PC-9 (cell line): Measurements from ENCODE around the gene ATP5PD. TPM values are rescaled to one million over a fixed set of nuclear protein-coding genes. Genes with fewer than 3 reads are reported as not detected.
"Not testable (repeated sequence)": the region's sequence is repeated elsewhere in the genome, so short reads cannot be mapped to it uniquely, and the experiment has no call there.

ENCODE experiments used
- BruUV-seq: library from RNA; stranded (reverse); fragments of 400-500 nt; replicated peaks from 2 replicates; lab custom pipeline; 2021; lab: Mats Ljungman, UMichigan
- CTCF ChIA-PET: fragments of 300-600 bp; sonication (Branson Sonifier 250); formaldehyde crosslinking; loops from one replicate; lab custom pipeline; 2022; ENCODE audit warnings: antibody characterized with exemption; lab: Charles Lee
- POLR2A ChIA-PET: fragments of 300-600 bp; sonication (Branson Sonifier 250); formaldehyde crosslinking; loops from one replicate; lab custom pipeline; 2022; ENCODE audit warnings: antibody characterized with exemption; ENCODE audit not compliant: unreplicated experiment; lab: Charles Lee
- DNase-seq, 2 experiments: peaks; one replicate each; pipeline versions ENCODE4 v3.0.0 to v3.0.0-alpha.2; 2015 to 2022; ENCODE audit warnings: mixed read lengths in 1 of 2
- H2AFZ ChIP-seq: fragments of 200-600 bp; sonication (generic); 2 replicates; pipeline ENCODE4 v1.8.1; 2017; ENCODE audit warnings: antibody characterized with exemption
- H3F3A ChIP-seq: fragments of 200-600 bp; sonication (generic); 2 replicates; pipeline ENCODE4 v1.8.1; 2017; ENCODE audit warnings: antibody characterized with exemption, mild to moderate bottlenecking, low read depth; ENCODE audit not compliant: insufficient read depth
- H3K27ac ChIP-seq: fragments of 200-600 bp; sonication (generic); 2 replicates; pipeline ENCODE4 v1.6.1; 2016; ENCODE audit warnings: mixed run types
- H3K27me3 ChIP-seq: fragments of 200-600 bp; sonication (generic); 2 replicates; pipeline ENCODE4 v1.6.1; 2016; ENCODE audit warnings: low read depth, mixed run types; ENCODE audit not compliant: insufficient read depth
- H3K36me3 ChIP-seq: fragments of 200-600 bp; sonication (generic); 2 replicates; pipeline ENCODE4 v1.6.1; 2016; ENCODE audit warnings: low read depth, mixed run types
- H3K4me1 ChIP-seq: fragments of 200-600 bp; sonication (generic); replicated peaks from 2 replicates; pipeline ENCODE4 v1.6.1; 2016; ENCODE audit warnings: mixed run types; ENCODE audit not compliant: insufficient read depth
- H3K4me2 ChIP-seq: fragments of 200-600 bp; sonication (generic); 2 replicates; pipeline ENCODE4 v1.6.1; 2017; ENCODE audit warnings: mixed run types
- H3K4me3 ChIP-seq: fragments of 200-600 bp; sonication (generic); 2 replicates; pipeline ENCODE4 v1.6.1; 2016; ENCODE audit warnings: mixed run types
- H3K79me2 ChIP-seq: fragments of 200-600 bp; sonication (generic); 2 replicates; pipeline ENCODE4 v1.6.1; 2017; ENCODE audit warnings: low read depth, mixed run types
- H3K9me2 ChIP-seq: fragments of 200-600 bp; sonication (generic); 2 replicates; pipeline ENCODE4 v1.8.1; 2017; ENCODE audit warnings: mild to moderate bottlenecking; ENCODE audit not compliant: insufficient read depth
- H3K9me3 ChIP-seq: fragments of 200-600 bp; sonication (generic); 2 replicates; pipeline ENCODE4 v1.8.1; 2016; ENCODE audit warnings: low read depth; ENCODE audit not compliant: insufficient read depth
- H4K20me1 ChIP-seq: fragments of 200-600 bp; sonication (generic); 2 replicates; pipeline ENCODE4 v1.8.1; 2017; ENCODE audit not compliant: insufficient read depth
- EZH2 ChIP-seq: fragments of 200-600 bp; sonication (generic); IDR thresholded peaks from 2 replicates; pipeline ENCODE4 v1.8.0; 2017; ENCODE audit warnings: antibody characterized with exemption, low read depth
- intact Hi-C: fragments of 100-400 bp; cut with micrococcal nuclease; formaldehyde crosslinking; loops from one replicate; pipeline ENCODE4 v1.10.0; 2022; ENCODE audit not compliant: unreplicated experiment
- total RNA-seq: library from RNA; stranded (reverse); gene quantifications from 2 replicates; pipeline ENCODE4 v1.2.3, GENCODE V29; 2021
- TF ChIP-seq, protein P1 (sequence below): fragments of 200-600 bp; sonication (generic); conservative IDR thresholded peaks from 2 replicates; pipeline ENCODE4 v1.6.1; 2017; ENCODE audit warnings: mixed run types, antibody characterized with exemption, mild to moderate bottlenecking, moderate library complexity

ATP5PD gene
- total RNA-seq, 1 experiment from 2014 or later = 336 TPM

DNA sequence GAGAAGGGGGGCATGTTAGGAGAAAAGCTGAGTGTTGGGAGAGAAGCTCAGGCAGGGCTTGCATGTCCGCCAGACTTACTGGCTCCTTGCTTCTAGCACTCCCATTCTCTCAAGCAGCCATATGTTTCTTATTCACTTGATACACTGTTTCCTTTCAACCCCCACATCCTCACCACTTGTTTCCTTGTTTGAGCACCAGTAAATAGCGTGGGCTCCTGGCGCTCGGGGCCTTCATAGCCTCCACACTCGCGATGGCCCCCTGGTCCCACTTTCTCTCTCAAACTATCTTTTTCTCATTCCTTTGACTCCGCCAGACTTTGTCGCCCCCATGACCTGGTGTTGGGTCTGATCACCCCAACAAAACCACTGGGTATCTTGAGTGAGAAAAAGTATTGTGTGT lies 16.6 kb downstream of the ATP5PD start:
- no peak overlapping the region for H3K4me3 ChIP-seq
- intact Hi-C loops = loop anchor here (10.0 kb wide), 1 partner anchor 175 kb away; the partner anchor contains the start of gene NUP85
- CTCF ChIA-PET = no interaction called here
- POLR2A ChIA-PET = no interaction called here
- no peak overlapping the region for H3K27ac ChIP-seq
- H3K9me3 ChIP-seq = no peaks in the 10 kb centered on the region
- no peaks in the 10 kb centered on the region for H3K9me2 ChIP-seq
- no peak overlapping the region for H3K4me2 ChIP-seq
- TF ChIP-seq, protein P1, sequence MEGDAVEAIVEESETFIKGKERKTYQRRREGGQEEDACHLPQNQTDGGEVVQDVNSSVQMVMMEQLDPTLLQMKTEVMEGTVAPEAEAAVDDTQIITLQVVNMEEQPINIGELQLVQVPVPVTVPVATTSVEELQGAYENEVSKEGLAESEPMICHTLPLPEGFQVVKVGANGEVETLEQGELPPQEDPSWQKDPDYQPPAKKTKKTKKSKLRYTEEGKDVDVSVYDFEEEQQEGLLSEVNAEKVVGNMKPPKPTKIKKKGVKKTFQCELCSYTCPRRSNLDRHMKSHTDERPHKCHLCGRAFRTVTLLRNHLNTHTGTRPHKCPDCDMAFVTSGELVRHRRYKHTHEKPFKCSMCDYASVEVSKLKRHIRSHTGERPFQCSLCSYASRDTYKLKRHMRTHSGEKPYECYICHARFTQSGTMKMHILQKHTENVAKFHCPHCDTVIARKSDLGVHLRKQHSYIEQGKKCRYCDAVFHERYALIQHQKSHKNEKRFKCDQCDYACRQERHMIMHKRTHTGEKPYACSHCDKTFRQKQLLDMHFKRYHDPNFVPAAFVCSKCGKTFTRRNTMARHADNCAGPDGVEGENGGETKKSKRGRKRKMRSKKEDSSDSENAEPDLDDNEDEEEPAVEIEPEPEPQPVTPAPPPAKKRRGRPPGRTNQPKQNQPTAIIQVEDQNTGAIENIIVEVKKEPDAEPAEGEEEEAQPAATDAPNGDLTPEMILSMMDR = no peak
- no peak for TF ChIP-seq EZH2
- no peak overlapping the region for H2AFZ ChIP-seq
- H3K36me3 ChIP-seq = no peaks in the 10 kb centered on the region
- no peaks in the 10 kb centered on the region for H3K79me2 ChIP-seq
- peaks cover 40% of the 10 kb centered on the region for H3F3A ChIP-seq
- H3K4me1 ChIP-seq = peaks cover 39% of the 10 kb centered on the region
- DNase-seq = no peak
- no peaks in the 10 kb centered on the region for H3K27me3 ChIP-seq
- H4K20me1 ChIP-seq = no peaks in the 10 kb centered on the region
- no TSS peak for BruUV-seq

DNA sequence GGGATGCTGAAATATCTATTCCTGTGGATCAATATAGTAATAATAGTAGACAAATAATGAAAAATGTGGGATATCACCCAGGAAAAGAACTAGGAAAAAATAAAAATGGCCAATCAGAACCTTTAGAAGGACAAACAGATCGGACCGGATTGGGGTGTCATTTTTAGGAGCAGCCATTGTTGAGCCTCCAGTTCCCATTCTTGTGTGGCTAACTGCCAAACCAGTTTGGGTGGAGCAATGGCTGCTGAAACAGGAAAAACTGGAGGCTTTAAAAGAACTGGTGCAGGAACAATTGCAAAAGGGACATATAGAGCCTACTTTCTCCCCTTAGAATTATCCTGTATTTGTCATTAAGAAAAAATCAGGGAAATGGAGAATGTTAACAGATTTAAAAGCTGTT lies 20.1 kb downstream of the ATP5PD start:
- POLR2A ChIA-PET = interaction anchor here (0.7 kb wide), 1 partner anchor 18 kb away, joined by 3 read pairs; no protein-coding TSS in a partner anchor
- Histone ChIP-seq H3K36me3 (peaks cover 12% of the 10 kb centered on the region; the same call in 1 of the 2 replicates), H3K4me2 (peak overlapping the region; percentile 42; the same call in 1 of the 2 replicates), H3K4me1 (peaks cover 24% of the 10 kb centered on the region), H3F3A (peaks cover 27% of the 10 kb centered on the region)
- H3K9me3 ChIP-seq, H2AFZ ChIP-seq, H3K27ac ChIP-seq, BruUV-seq, CTCF ChIA-PET, intact Hi-C loops, H3K4me3 ChIP-seq, H4K20me1 ChIP-seq, H3K79me2 ChIP-seq, H3K9me2 ChIP-seq, H3K27me3 ChIP-seq: not testable (repeated sequence)
- peak in 1 of 2 experiments; percentile 49 for DNase-seq

DNA sequence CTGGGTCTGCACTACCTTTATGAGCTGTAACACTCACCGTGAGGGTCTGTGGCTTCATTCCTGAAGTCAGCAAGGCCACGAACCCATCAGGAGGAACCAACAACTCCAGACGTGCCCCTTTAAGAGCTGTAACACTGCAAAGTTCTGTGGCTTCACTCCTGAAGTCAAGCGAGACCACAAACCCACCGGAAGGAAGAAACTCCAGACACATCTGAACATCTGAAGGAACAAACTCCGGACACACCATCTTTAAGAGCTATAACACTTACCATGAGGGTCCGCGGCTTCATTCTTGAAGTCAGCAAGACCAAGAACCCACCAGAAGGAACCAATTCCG lies 21.4 kb downstream of the ATP5PD start:
- H3K27me3 ChIP-seq, H3K9me2 ChIP-seq, DNase-seq, H3K9me3 ChIP-seq, H3K27ac ChIP-seq, H2AFZ ChIP-seq, H3K4me2 ChIP-seq, H3K4me3 ChIP-seq, intact Hi-C loops, CTCF ChIA-PET, BruUV-seq, H4K20me1 ChIP-seq, H3K79me2 ChIP-seq, POLR2A ChIA-PET: not testable (repeated sequence)
- Histone ChIP-seq H3K36me3 (peaks cover 24% of the 10 kb centered on the region; the same call in 1 of the 2 replicates), H3F3A (peaks cover 27% of the 10 kb centered on the region), H3K4me1 (peaks cover 27% of the 10 kb centered on the region)

DNA sequence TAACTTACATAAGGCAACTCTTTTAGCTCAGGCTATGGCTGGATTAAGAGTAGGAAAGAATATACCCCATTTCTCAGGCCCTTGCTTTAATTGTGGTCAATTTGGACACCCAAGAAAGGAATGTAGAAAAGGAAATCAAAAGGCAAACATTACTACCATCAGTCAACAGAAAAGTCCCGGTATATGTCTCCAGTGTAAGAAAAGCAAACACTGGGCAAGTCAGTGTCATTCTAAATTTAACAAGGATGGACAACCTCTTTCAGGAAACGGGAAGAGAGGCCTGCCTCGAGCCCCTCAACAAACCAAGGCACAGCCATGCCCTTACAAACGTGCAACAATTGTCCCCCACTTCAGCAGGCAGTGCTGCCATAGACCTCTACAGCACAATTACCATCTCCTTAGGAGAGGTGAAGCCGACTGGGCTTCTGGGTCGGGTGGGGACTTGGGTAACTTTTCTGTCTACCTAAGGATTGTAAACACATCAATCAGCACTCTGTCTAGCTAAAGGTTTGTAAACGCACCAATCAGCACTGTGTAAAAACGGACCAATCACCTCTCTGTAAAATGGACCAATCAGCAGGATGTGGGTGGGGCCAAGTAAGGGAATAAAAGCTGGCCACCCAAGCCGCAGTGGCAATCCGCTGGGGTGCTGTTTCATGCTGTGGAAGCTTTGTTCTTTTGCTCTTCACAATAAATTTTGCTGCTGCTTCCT lies 21.9 kb downstream of the ATP5PD start:
- Histone ChIP-seq H3K9me2 (no peaks in the 10 kb centered on the region), H3K27ac (no peak overlapping the region), H3K4me3 (no peak overlapping the region), H4K20me1 (no peaks in the 10 kb centered on the region), H3K27me3 (no peaks in the 10 kb centered on the region), H3K79me2 (no peaks in the 10 kb centered on the region), H3K4me2 (no peak overlapping the region), H3F3A (peaks cover 31% of the 10 kb centered on the region), H3K9me3 (no peaks in the 10 kb centered on the region), H3K36me3 (peaks cover 29% of the 10 kb centered on the region; the same call in 1 of the 2 replicates), H3K4me1 (peaks cover 31% of the 10 kb centered on the region), H2AFZ (no peak overlapping the region)
- TF ChIP-seq, protein P1 = no peak
- no peak for TF ChIP-seq EZH2
- ChIA-PET CTCF (no interaction called here), POLR2A (no interaction called here)
- no TSS peak for BruUV-seq
- intact Hi-C loops = no loop called here
- no peak for DNase-seq
